HFFc6 (cell line): ENCODE results near the gene RPS4Y1. TPM values are rescaled to one million over a fixed set of nuclear protein-coding genes. Genes with fewer than 3 reads are reported as not detected.

Experiments
- DNase-seq: peaks from one replicate; pipeline ENCODE4 v3.0.0-alpha.2; 2018
- H3K27ac Mint-ChIP-seq: 2 replicates; pipeline ENCODE4 v1.8.0; 2020; ENCODE audit warnings: mild to moderate bottlenecking, mixed read lengths
- H3K27me3 Mint-ChIP-seq: 2 replicates; pipeline ENCODE4 v1.8.0; 2021; ENCODE audit warnings: mild to moderate bottlenecking, moderate library complexity, mixed read lengths; ENCODE audit not compliant: insufficient read depth
- H3K36me3 Mint-ChIP-seq: 2 replicates; pipeline ENCODE4 v1.8.0; 2021; ENCODE audit warnings: low read depth, mixed read lengths
- H3K4me1 Mint-ChIP-seq: 2 replicates; pipeline ENCODE4 v1.8.0; 2020; ENCODE audit warnings: low read depth, mixed read lengths
- H3K4me3 Mint-ChIP-seq: 2 replicates; pipeline ENCODE4 v1.8.0; 2020; ENCODE audit warnings: mild to moderate bottlenecking, moderate library complexity, mixed read lengths
- H3K9me3 Mint-ChIP-seq: 2 replicates; pipeline ENCODE4 v1.8.0; 2020; ENCODE audit warnings: mild to moderate bottlenecking, mixed read lengths
- total RNA-seq, 6 experiments: library from RNA; stranded (reverse); fragmentation: NEBNext Ultra II Directional; extraction: Animal tissue kit (Norgen Biotek cat#: 25700); gene quantifications; 2 replicates in 1 of 6; 3 replicates in 5 of 6; pipeline ENCODE4 v1.2.3, GENCODE V29; 2021
- TF ChIP-seq, protein P1 (sequence below): fragments of 200-600 bp; sonication (generic); IDR thresholded peaks from 2 replicates; pipeline ENCODE4 v1.5.0; 2021; ENCODE audit warnings: antibody characterized with exemption, mild to moderate bottlenecking

Gene RPS4Y1
- total RNA-seq, 6 experiments from 2014 or later: 295 to 324 (median 307) TPM

DNA sequence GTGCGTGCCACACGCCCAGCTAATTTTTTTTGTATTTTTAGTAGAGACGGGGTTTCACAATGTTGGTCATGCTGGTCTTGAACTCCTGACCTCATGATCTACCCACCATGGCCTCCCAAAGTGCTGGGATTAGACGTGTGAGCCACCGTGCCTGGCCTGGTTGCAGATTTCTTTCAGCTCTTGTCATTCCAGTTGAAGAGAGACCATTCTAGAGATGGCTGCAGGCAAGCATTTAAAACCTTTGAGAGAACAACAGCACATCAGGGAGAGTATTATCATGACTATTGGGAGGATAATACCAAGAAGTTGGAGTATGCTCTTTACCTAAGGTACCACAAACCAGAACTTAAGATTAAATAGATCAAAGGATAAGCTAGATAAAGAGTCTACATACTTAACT lies 12.9 kb upstream of the RPS4Y1 start:
- Mint-ChIP-seq H3K27me3 (peaks cover 16% of the 10 kb centered on the region), H3K27ac (no peak overlapping the region), H3K36me3 (peaks cover 6% of the 10 kb centered on the region; the same call in 1 of the 2 replicates), H3K4me3 (no peak overlapping the region), H3K4me1 (no peaks in the 10 kb centered on the region), H3K9me3 (peaks cover 7% of the 10 kb centered on the region; the same call in 1 of the 2 replicates)
- TF ChIP-seq, protein P1, sequence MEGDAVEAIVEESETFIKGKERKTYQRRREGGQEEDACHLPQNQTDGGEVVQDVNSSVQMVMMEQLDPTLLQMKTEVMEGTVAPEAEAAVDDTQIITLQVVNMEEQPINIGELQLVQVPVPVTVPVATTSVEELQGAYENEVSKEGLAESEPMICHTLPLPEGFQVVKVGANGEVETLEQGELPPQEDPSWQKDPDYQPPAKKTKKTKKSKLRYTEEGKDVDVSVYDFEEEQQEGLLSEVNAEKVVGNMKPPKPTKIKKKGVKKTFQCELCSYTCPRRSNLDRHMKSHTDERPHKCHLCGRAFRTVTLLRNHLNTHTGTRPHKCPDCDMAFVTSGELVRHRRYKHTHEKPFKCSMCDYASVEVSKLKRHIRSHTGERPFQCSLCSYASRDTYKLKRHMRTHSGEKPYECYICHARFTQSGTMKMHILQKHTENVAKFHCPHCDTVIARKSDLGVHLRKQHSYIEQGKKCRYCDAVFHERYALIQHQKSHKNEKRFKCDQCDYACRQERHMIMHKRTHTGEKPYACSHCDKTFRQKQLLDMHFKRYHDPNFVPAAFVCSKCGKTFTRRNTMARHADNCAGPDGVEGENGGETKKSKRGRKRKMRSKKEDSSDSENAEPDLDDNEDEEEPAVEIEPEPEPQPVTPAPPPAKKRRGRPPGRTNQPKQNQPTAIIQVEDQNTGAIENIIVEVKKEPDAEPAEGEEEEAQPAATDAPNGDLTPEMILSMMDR: no peak
- no peak for DNase-seq

GRCh38 chrY:2835230-2835629 lies 6.2 kb upstream of the RPS4Y1 start:
- TF ChIP-seq, protein P1: no peak
- H3K4me3 Mint-ChIP-seq: no peak overlapping the region
- peaks cover 10% of the 10 kb centered on the region for H3K27me3 Mint-ChIP-seq
- H3K36me3 Mint-ChIP-seq: peaks cover 6% of the 10 kb centered on the region; the same call in 1 of the 2 replicates
- H3K4me1 Mint-ChIP-seq: no peaks in the 10 kb centered on the region
- H3K27ac Mint-ChIP-seq: no peak overlapping the region
- no peak for DNase-seq
- peaks cover 6% of the 10 kb centered on the region; the same call in 1 of the 2 replicates for H3K9me3 Mint-ChIP-seq

- Mint-ChIP-seq H3K4me1 (0 out of 2 replicates have a peak, but pooled peaks cover 5% of the 10 kb centered on the region), H3K27ac (no peak overlapping the region), H3K27me3 (no peaks in the 10 kb centered on the region; the same call in 1 of the 2 replicates), H3K4me3 (no peak overlapping the region), H3K9me3 (no peaks in the 10 kb centered on the region), H3K36me3 (no peaks in the 10 kb centered on the region)
- TF ChIP-seq, protein P1: no peak
- DNase-seq: no peak
These were observed 4.3 kb upstream of the RPS4Y1 start for GRCh38 chrY:2837078-2837477.

DNA sequence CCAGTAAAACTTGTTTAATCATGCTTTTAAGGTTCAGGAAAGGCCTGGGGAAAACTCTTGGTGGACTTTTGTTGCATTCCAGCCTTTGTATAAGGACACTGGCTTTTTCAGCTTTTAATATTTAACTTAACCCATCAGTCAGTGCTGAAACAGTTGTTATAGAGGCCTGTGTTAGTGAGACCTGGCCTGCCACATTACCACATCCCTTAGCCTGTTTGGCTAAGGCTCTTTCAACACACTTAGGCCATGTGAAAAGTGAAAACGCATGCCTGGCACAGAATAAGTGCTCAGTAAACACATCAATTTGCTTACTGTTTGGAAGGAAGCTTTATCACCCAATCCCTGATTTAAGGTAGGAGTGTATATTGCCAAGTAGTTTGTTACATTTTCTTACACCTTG lies 3.5 kb upstream of the RPS4Y1 start:
- peaks cover 12% of the 10 kb centered on the region for H3K4me1 Mint-ChIP-seq
- H3K9me3 Mint-ChIP-seq: no peaks in the 10 kb centered on the region
- H3K4me3 Mint-ChIP-seq: no peak overlapping the region
- TF ChIP-seq, protein P1: no peak
- no peaks in the 10 kb centered on the region; the same call in 1 of the 2 replicates for H3K27me3 Mint-ChIP-seq
- no peak for DNase-seq
- H3K36me3 Mint-ChIP-seq: peaks cover under 1% of the 10 kb centered on the region
- no peak overlapping the region for H3K27ac Mint-ChIP-seq

DNA sequence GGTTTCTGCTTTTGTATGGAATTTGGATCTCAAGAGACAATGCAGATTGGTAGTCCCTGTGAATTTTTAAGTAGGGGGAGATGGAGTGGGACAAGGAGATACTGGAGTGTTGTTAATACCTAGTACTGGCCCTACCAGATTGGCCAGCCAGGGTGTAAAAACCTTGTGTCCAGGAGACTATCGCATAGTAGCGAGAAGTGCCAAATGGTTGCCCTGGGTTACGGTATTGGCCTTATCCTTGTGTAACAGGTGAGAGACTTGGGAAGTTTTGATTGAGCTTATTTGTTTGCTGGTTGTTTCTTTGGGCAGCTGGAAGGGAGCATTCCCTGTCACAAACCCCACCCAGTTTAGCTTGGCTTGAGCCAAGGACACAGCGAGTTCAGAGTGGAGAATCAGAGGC lies 5.4 kb downstream of the RPS4Y1 start:
- Mint-ChIP-seq H3K4me1 (peaks cover 81% of the 10 kb centered on the region), H3K36me3 (peaks cover 48% of the 10 kb centered on the region), H3K4me3 (no peak overlapping the region), H3K27me3 (no peaks in the 10 kb centered on the region; the same call in 1 of the 2 replicates), H3K27ac (no peak overlapping the region), H3K9me3 (no peaks in the 10 kb centered on the region)
- TF ChIP-seq, protein P1: no peak
- DNase-seq: no peak
